Fibroblast of skin of left biceps (primary cell): ENCODE data around the gene CUEDC1.

Experiments used
- DNase-seq, 2 experiments: peaks; one replicate each; pipeline ENCODE4 v3.0.0-alpha.2; 2013; ENCODE audit warnings: low read depth in 2 of 2

CUEDC1 gene

DNA sequence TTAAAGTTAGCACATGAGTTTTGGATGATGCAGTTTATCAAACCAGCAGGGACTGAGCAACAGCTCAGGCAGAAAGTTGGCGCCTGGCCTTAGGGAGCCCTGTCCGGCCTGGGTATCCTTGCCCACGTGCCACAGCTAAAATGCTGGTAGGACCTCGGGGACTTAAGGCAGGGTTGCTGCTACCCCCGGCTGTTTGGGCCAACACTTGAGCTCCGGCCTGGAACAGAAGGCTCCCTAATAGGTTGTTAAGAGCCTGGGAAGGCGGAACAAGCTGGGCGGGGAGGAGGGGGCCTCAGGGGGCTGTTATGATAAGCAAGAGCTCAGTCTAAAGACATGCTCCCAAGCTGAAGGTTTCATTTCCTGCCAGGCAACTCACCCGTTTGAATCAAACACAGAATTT is 39.7 kb downstream of the CUEDC1 start:
- no peak for DNase-seq

DNA sequence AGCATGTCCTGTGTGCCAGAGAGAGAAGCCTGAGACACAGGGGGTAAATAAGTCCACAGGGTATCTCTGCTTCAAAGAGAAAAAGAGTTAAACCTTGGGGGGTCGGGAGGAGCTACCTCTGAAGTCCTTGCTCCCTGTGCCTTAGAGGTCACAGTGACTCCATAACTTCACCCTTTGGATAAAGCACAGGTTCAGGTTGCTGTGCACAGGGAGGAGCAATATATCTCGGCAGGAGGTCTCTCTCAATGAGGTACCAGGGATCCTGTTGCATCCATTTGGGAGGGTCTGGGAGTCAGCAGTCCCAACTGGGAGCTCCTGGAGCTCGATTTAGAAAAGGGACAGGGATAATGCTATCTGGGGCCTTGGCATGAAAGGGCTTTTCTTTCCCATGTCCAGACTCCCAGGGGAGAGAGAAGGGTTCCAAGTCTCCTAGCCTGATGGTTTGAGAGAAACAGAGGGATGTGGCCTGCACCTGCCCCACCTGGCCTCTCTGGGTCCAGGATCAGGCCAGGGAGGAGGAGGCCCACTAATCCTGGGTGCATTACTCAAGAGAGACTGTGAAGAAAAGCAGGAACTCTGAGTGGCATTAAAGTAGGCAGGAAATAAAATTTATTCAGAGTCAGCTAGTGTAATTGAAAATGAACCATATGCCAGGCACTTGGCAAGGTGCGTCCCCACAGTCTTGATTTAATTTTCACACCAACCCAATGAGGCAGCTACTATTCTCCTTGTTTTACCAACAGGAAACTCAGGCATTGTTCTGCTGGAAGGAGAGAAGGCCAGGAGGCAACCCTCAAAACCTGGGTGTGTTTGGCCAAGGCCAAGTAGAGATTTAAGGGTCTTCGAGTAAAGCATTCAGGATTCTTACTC is 40.7 kb downstream of the CUEDC1 start:
- DNase-seq: no peak

DNA sequence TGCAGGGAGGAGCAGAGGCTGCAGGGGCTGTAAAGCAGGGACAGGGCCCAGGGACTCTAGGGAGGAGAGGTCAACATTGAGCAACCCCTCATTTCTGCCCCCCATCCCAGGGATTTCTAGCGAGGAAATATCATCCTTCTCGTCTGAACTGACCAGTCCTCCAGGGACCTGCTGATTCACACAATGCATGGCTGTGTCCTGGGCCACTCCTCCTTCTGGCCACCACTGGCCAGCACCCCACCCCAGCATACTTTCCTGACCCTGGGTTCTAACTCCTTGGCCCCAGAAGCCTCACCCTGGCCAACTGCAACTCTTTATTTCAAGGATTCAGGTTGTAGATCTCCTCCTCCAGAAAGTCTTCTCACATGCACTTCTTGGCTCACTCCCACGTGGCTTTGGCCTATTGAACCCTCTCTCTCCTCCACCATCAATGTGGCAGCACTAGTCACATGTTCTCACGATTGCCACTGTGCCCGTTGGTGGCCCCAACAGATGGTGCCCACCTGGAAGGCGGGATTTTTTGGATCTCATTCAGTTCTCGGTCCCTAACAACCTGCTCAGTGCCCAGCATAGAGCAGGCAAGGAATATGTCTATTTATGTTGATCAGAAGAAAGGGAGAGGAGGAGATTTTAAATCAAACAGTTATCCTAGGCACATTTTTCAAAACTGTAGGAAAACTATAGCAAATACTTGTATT is 41.5 kb downstream of the CUEDC1 start:
- no peak for DNase-seq

DNA sequence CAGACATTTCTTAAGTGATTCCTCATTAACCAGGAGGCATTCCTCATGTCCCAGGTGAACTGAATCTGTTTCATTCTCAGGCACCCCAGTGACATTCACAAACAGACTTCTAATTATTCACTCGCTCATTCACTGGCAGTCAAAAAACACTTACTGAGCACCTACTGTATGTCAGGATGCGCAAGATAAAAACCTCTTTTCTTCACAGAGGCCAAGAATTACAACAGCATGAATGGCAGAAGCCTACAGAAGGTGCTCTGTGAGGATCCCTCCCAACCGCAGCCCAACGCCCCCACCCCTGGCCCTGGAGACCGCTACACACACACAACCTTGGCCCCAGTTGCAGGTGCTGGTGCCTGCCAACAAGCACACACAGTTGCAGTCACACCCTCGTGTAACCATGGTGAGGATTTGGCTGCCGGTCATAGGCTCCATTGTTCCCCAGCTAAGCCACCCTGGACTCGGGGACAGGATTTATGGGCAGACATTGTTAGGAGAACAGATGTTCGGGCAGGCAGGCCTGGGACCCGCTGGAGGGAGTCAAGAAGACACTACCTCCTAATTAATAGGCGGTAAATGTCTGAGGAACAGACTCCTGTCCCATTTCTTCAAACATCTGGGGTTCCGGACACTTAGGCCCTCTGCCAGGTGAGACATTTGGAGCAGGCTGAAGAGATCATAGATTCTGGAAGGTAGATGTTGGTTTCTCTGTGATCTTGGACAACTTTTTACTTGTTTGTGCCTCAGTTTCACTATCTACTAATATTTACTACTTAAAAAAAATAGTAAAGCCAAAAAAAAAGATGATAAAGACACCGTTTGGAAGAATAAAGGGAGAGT is 43.2 kb downstream of the CUEDC1 start:
- DNase-seq: no peak

DNA sequence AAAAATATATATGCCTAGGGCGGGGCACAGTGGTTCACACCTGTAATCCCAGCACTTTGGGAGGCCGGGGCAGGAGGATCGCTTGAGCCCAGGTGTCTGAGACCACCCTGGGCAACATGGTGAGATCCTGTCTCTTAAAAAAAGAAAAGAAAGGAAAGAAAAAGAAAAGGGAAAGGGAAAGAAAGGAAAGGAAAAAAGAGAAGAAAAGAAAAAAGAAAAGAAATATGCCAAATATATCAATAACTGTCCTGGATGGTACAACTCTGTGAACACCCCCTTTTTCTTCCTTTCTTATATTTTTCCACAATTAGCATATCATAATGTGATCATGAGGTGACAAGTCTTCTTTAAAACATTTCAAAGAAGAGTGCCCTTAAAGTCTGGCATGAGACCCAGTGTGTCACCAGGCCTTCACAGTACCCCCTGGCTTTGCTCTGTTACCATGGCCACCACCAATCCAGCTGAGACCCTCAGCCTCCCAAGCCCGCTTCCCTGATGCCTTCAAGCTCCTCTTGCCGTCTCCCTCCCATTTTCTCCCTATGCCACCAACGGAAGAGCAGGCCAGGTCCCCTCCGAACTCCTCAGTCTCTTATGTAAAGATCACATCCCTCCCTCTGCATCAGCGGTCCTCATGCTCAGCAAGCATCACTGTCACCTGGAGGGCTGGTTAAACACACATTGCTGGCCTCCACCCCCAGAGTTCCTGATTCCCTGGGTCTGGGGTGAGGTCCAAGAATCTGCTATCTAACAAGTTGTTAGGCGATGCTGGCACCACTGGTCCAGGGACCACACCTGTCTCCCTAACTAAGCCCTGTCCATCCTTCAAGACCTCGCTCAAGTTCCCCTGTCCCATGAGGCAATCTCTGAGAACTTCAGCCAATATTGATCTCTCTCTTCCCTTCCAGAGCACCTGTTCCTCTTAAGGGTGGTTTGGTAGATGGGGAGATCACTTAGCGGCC is 44.5 kb downstream of the CUEDC1 start:
- DNase-seq: no peak

DNA sequence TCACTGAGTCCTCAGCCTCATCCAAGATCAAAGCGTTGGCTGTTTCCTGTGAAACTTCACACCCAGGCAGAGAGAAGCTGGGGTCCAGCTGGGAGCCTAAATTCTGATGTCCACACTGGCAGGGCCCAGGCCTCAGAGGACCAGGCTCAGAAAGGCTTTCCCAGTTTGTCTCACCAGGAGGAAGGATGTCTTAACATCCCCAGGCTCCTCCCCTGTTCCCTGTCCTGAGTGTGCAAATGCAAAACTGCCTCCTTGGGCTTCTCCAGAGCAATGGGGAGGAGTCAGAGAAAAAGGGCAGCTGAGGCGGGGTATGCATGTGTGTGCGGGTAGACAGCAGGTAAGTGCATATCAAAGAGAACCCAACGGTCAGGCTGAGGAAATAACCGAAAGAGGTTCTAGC is 45.7 kb downstream of the CUEDC1 start:
- DNase-seq: no peak

DNA sequence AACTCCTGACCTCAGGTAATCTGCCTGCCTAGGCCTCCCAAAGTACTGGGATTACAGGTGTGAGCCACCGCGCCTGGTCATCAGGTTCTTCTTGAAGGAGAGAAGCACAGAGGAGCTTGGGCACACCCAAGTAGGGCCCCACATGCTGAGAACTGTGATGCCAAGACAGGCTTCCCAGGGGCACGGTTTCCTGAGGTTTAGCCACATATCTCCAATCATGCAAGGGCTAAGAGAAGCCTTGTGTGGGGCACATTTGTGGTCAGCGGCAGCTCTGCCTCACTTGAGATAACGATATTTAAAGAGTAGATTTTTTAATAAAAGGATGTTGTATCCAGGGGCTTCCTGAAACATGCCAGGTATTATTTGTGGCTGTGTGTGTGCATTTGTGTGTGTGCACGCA is 46.9 kb downstream of the CUEDC1 start:
- no peak for DNase-seq

DNA sequence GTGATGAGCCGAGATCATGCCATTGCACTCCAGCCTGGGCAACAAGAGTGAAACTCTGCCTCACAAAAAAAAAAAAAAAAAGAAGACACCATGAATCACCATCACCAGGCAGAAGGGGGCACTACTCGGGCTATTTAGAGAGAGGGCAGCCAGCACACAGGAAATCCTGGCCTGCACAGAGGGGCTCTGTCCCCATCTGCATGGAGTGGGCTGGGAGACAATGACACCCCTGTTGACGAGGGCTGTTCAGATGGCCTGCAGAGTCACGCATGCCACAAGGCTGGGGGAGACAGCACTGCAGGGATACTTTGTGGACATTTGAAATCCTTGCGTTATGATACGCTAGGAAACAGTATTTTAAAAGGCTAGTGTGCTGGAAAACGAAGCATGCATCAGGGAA is 48.3 kb downstream of the CUEDC1 start:
- no peak for DNase-seq

DNA sequence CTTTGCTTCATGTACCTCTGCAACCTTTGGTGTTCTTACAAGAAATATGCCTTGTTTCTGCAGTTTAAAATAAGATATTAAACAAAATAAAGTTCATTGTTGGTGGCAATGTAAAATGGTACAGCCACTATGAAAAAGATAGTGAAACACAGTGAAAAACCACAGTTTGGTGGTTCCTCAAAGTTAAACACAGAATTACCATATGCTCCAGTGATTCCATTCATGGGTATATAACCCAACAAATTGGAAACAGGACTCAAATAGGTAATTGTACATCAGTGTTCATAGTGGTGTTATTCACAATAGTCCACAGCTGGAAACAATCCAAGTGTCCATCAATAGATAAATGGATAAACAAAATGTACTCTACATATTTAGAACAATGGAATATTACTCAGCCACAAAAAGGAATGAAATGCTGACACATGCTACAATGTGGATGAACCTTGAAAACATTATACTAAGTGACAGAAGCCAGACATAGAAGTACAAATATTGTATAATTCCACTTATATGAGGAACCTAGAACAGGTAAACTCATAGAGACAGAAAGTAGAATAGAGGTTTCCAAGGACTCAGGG is 49.2 kb downstream of the CUEDC1 start:
- no peak for DNase-seq

DNA sequence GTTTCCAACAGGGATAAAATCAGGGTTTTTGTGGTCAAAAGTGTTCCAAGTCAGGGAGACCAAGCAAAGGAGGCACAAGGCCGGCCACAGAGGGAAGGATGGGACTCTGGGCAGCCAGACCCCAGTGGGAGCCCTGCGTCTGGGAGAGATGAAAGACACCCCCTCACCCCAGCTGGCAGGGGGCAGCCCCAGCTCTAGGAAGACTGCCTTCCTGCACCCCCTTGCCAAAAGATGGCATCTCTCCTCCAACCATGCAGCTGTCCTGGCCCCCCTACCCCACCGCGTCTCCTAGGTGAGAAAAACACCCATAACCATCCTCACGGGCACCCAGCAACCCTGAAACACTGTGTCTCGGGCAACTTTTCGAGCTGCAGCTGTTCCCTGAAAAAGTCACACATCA is 51.3 kb downstream of the CUEDC1 start:
- DNase-seq: no peak

DNA sequence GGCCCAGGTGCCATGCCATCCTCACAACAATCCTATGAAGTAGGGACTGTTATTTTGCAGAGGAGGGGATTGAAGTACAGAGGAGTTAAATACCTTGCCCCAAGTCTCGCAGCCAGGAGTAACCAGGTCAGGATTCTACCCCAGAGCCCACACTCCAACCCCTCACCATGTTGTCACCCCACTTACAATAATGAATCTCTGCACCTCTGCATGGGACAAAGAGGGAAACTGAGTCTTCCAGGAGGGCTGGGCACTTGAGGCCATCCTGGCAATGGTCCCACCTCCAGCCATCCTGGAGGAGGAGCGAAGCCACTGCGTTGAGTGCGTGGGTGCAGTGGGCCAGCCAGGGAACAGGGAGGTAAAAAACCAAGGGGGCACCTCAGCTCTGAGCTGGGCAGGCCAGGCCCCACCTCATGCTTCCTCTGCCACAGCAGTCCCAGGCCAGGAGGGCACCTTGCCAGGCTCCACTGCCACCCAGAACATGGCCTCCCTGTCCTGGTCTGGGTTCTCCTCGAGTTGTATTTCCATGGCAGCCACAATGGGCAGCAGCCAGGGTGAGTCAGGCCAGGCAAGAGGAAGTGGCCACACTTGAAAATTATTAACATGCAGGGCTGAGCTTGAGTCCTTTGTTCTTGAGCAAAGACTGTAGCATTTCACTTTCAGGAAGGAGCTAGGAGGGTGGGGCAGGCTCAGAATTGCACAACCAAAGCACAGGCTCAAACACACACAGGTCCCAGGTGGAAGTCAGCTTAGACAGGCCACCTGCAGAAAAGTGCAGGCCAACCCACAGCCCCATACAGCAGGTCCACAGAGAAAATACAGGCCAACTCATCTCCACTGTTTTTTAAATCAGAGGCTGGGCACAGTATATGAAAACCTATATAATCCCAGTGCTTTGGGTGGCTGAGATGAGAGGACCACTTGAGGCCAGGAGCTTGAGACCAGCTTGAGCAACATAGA is 52.1 kb downstream of the CUEDC1 start:
- DNase-seq: peak in 1 of 2 experiments; percentile 29

DNA sequence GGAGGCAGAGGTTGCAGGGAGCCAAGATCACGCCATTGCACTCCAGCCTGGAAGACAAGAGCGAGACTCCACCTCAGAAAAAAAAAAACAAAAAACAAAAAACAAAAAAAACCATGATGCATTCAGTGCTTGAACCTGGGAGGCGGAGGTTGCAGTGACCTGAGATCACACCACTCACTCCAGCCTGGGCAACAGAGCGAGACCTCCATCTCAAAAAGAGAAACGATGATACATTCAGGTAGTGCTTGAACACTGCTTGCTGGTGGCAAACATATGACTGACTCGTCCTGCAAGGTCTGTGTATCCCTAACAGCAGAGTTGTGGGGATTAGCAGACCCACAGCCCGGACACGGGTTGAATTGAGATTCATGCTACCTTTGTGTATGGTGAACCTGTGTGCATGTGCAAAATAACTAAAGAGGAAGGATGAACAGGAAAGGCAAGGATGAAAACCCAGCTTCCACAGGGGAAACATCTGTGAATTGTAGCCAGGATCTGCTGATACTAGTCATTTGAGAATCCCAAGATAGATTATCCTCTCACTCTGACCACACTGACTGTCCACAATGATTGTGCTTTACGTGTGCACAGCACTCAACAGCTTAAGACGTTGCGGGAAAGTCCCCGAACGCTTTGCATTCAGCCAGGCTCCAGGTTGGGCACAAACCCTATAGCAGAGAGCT is 53.0 kb downstream of the CUEDC1 start:
- no peak for DNase-seq

DNA sequence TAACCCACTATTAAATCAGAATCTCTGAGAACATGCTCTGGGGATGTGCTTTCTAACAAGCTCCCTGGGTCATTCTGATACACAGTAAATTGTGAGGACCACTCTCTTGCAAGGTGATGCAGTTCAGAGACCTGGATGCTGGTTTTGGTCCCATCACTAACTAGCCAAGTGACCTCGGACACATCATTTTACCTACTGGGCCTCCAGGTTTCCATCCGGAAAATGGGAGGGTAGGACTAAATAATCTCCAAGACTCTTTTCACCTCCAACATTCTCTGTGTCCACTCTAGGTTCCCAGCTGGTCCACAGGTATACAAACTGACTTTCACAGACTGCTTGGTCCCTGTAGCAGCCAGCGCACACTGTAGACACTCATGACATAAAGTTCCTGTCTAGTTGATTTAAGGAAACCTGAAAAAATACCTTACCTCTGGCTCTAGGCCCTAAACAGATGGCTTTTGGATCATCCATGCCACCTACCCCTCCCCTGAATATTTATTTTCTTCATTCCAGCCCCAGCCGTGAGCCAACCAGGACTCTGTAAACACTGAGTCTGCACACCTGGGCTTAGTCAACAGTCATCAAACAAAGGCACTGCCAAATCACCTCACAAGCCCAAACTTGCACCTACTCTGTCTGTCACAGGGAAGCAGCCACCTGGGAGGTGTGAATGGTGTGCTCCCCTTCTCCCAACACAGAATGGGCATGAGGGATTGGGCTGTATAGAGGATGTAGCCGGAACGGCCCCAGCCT is 54.0 kb downstream of the CUEDC1 start:
- DNase-seq: no peak

DNA sequence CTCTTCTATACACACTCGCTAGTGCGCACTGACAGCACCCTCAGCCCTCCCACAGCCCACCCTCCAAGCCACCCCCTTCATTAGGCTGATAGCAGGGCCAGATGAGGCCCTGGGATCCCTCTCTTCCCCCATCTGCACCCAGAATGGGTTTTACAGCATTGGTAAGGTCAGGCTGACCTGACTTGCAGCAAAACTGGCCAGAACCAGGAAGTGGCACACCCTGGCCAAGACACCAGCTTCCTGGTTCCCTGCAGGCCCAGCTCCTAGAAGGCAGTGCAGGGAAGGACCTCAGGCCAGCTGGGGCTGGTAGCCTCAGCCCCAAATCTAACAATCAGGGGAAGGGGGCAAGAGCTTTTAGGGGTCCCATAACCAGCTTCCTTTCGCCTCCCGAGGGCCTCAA is 55.4 kb downstream of the CUEDC1 start:
- DNase-seq: no peak

DNA sequence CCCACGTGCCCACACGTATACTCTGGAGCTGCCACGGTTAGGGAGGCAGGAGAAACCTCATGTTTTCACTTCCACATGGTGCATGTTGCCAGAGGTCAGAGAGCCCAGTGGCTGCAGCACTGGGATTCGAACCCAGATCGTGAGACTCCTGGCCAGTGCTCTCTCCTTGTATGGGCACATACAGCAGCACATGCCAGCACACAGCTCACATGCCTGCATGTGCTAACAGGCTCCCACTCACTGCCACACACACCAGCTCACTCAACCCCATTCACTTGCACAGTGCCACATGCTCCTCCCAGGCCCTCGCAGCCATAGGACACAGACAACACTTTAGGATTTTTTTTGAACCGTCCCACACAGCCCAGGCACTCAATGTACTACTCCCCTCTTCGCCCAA is 55.8 kb downstream of the CUEDC1 start:
- DNase-seq: no peak

DNA sequence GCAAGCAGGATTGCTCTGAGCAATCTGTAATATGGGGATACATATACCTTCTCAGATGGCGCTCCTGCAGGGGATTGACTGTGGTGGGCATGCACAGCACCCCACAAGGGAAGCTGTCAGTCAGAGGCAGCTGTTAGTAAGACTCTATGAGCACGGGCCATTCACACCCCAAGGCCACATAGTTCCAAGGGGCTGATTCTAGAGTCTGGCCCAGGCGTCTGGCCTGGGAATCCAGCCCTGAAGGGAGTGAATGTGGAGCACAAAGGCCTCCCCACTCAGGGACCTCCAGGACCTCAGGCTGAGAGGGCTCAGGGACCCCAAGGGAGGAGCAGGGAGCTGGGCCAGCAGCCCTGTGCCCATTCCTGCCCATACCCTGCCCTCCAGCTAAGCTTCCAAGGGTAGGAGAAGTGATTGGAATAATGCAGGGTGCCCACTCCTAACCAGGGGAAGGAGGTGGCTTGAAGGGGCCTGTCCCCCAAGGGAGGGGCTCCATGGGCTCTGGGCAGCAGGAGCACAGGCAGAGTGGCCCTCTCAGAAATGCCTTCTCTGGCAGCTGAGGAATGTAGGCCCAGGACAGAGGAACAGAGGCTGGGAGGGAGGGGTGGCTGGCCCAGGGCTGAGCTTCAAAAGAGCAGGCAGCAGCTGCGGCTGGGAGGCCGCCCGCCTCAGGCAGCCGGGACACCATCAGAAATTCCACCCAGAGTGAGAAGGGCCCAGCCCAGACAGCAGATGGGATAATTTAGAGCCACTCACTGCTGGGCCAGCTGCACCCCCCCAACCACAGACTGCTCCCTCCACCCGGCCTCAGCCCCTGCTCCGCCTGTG is 56.5 kb downstream of the CUEDC1 start:
- DNase-seq: peak in 1 of 2 experiments; percentile 37

DNA sequence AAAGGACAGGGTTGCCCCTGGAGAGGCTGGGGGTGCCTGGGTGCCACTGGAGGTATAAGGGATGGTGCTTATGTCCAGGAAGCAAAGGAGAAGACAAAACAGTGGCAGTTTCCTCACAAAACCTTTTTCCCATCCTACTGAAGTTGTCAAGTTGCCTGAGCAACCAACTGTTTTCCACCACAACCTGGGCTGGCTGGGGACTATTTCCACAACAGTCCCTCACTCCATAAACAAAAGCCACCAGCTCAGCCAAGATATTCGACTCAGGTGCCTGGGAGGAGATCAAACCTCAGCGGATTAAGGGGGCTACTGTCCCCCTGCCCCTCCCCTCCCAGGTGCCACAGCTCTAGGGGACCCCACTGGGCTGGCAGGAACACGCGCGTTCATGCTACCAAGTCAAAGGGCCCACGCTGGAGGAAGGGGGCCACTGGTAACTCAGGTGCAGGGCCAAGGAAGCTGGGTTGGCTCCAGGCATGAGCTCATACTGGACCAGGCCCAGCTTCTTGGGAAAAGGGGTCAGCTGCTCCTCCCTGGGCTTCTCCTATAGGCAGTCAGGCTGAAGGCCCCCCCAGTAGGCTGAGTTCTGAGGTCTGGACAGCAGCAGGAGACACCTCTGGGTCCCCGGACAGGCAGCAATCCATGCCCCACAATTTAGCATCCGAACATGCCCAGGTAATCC is 59.7 kb downstream of the CUEDC1 start:
- DNase-seq: no peak
